HepG2 (cell line): ENCODE measurements around the gene DDX54. TPM values are rescaled to one million over a fixed set of nuclear protein-coding genes. Genes with fewer than 3 reads are reported as not detected.

Experiments
- DMAP1 ChIP-seq: IDR thresholded peaks from 2 replicates; pipeline ENCODE4 v1.6.1; 2016
- DPF2 ChIP-seq: sonication (generic); formaldehyde crosslinking; IDR thresholded peaks from 2 replicates; pipeline ENCODE4 v1.4.0; 2020; ENCODE audit warnings: mild to moderate bottlenecking, low read depth, missing genetic modification reagents, borderline replicate concordance
- ESRRA ChIP-seq: sonication (generic); formaldehyde crosslinking; IDR thresholded peaks from 2 replicates; pipeline ENCODE4 v1.5.1; 2020; ENCODE audit warnings: mild to moderate bottlenecking, low read depth, missing genetic modification reagents
- ETV6 ChIP-seq: sonication (generic); formaldehyde crosslinking; conservative IDR thresholded peaks from 2 replicates; pipeline ENCODE4 v1.4.0; 2020; ENCODE audit warnings: missing genetic modification reagents
- GATA4 ChIP-seq: sonication (generic); IDR thresholded peaks from 2 replicates; pipeline ENCODE4 v1.6.1; 2016; ENCODE audit warnings: antibody characterized with exemption, low read depth, borderline replicate concordance
- HOXA3 ChIP-seq: sonication (generic); formaldehyde crosslinking; IDR thresholded peaks from 2 replicates; pipeline ENCODE4 v1.5.0; 2020; ENCODE audit warnings: missing genetic modification reagents
- NFE2L2 ChIP-seq: fragments of 150-350 bp; IDR thresholded peaks from 2 replicates; pipeline ENCODE4 v1.6.1; 2014; ENCODE audit warnings: low read length
- SOX5 ChIP-seq: IDR thresholded peaks from 2 replicates; pipeline ENCODE4 v1.6.1; 2016; ENCODE audit warnings: borderline replicate concordance
- SRY ChIP-seq: sonication (generic); formaldehyde crosslinking; IDR thresholded peaks from 2 replicates; pipeline ENCODE4 v1.8.0; 2022; ENCODE audit warnings: mild to moderate bottlenecking, missing genetic modification reagents
- TARDBP ChIP-seq: sonication (generic); formaldehyde crosslinking; IDR thresholded peaks from 2 replicates; pipeline ENCODE4 v1.8.0; 2022; ENCODE audit warnings: mild to moderate bottlenecking, missing genetic modification reagents
- YY1 ChIP-seq: IDR thresholded peaks from 2 replicates; pipeline ENCODE4 v1.6.1; 2011; ENCODE audit warnings: low read length, low read depth, moderate library complexity, mild to moderate bottlenecking; ENCODE audit not compliant: insufficient read depth, insufficient replicate concordance
- ZNF136 ChIP-seq: sonication (generic); formaldehyde crosslinking; IDR thresholded peaks from 2 replicates; pipeline ENCODE4 v1.8.1; 2022; ENCODE audit warnings: low read depth, mild to moderate bottlenecking, moderate library complexity, missing genetic modification reagents
- ZNF225 ChIP-seq: sonication (generic); formaldehyde crosslinking; IDR thresholded peaks from 2 replicates; pipeline ENCODE4 v1.4.0; 2020; ENCODE audit warnings: mild to moderate bottlenecking, missing genetic modification reagents
- polyA plus RNA-seq, 8 experiments: library from polyadenylated mRNA; depleted of rRNA in 3 of 8; stranded (reverse) in 7 of 8; unstranded in 1 of 8; fragments of >200 nt; fragmentation: Illumina TruSeq in 4 of 8; extraction: Trizol in 4 of 8; gene quantifications; 2 replicates each; pipeline versions ENCODE4 v1.2.1 to v1.2.3, GENCODE V29; 2011 to 2016; ENCODE audit warnings: low read depth in 4 of 8, missing spikeins in 1 of 8, mixed read lengths in 1 of 8; ENCODE audit not compliant: insufficient read depth in 1 of 8
- total RNA-seq, 5 experiments: library from RNA; depleted of rRNA; stranded (reverse); fragments of >200 nt; fragmentation: Illumina TruSeq; extraction: Trizol; gene quantifications; 2 replicates each; pipeline ENCODE4 v1.2.3, GENCODE V29; 2016; ENCODE audit warnings: low read depth in 1 of 5
- TF ChIP-seq, protein P1 (sequence below): sonication (generic); formaldehyde crosslinking; IDR thresholded peaks from 2 replicates; pipeline ENCODE4 v1.8.1; 2023; ENCODE audit warnings: missing genetic modification reagents, inconsistent platforms, borderline replicate concordance
- TF ChIP-seq, protein P2 (sequence below): sonication (generic); formaldehyde crosslinking; IDR thresholded peaks from 2 replicates; pipeline ENCODE4 v1.8.0; 2022; ENCODE audit warnings: mild to moderate bottlenecking, missing genetic modification reagents, borderline replicate concordance
- TF ChIP-seq, protein P3 (sequence below): sonication (generic); formaldehyde crosslinking; IDR thresholded peaks from 2 replicates; pipeline ENCODE4 v1.5.0; 2020; ENCODE audit warnings: missing genetic modification reagents
- TF ChIP-seq, protein P4 (sequence below): sonication (generic); formaldehyde crosslinking; IDR thresholded peaks from 2 replicates; pipeline ENCODE4 v1.4.0; 2020; ENCODE audit warnings: missing genetic modification reagents
- TF ChIP-seq, protein P5 (sequence below): sonication (generic); formaldehyde crosslinking; IDR thresholded peaks from 2 replicates; pipeline ENCODE4 v1.4.0; 2020; ENCODE audit warnings: missing genetic modification reagents, mild to moderate bottlenecking, borderline replicate concordance
- TF ChIP-seq, protein P6 (sequence below): sonication (generic); formaldehyde crosslinking; IDR thresholded peaks from 2 replicates; pipeline ENCODE4 v1.8.1; 2023; ENCODE audit warnings: mild to moderate bottlenecking, inconsistent platforms, moderate library complexity, missing genetic modification reagents, borderline replicate concordance

Gene DDX54
- total and polyA plus RNA-seq, 2 of the 13 experiments (the other 11 are each of a cell fraction or from before 2014, with no cell fraction given): 59.7 to 61.1 TPM

DNA sequence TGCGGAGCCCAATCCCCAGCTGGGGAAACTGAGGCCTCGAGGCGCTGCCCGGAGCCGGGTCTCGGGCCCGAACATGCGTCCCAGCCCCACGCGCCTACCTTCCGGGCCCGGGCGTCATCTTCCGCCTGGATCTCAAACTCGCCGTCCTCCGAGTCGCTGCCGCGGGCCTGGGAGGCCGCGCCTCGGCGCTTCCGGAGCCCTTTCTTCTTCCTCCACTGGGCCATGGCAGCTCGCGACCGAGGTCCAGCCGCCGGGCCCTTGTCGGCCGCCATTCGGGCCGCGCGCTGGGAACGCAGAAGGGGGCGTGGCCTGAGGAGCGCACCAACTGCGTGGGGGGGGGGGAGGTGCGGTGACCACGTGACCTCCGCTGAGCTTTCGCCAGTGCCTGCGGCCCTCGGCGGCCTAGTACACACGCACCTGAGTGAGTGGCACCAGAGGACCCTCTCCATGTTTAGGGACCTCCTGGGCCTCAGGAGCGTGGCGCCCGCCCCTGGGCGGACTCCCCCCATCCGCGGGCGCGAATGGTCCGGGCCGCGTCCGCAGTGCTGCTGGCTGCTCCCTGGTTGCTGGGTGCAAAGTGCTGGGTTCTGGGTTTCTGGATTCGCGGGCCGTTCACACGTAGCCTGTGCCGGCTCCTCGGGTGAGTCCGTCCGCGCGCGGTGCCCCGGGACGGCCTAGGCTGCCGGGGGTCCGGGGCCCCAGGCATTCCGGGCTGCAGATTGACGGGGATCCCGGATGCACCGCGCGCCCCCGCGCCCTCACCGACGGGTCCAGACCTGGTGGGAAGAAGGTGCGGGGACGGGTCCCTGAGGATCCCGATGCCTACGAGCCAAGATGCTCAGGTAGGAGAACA, at the start of gene DDX54, which contains the start of gene RITA1 (continued):
- TF ChIP-seq, protein P1, sequence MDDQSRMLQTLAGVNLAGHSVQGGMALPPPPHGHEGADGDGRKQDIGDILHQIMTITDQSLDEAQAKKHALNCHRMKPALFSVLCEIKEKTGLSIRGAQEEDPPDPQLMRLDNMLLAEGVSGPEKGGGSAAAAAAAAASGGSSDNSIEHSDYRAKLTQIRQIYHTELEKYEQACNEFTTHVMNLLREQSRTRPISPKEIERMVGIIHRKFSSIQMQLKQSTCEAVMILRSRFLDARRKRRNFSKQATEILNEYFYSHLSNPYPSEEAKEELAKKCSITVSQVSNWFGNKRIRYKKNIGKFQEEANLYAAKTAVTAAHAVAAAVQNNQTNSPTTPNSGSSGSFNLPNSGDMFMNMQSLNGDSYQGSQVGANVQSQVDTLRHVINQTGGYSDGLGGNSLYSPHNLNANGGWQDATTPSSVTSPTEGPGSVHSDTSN (CRISPR knock-in tag): no peak
- TF ChIP-seq, protein P2, sequence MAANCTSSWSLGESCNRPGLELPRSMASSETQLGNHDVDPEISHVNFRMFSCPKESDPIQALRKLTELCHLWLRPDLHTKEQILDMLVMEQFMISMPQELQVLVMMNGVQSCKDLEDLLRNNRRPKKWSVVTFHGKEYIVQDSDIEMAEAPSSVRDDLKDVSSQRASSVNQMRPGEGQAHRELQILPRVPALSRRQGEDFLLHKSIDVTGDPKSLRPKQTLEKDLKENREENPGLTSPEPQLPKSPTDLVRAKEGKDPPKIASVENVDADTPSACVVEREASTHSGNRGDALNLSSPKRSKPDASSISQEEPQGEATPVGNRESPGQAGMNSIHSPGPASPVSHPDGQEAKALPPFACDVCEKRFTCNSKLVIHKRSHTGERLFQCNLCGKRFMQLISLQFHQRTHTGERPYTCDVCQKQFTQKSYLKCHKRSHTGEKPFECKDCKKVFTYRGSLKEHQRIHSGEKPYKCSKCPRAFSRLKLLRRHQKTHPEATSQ (CRISPR knock-in tag): no peak
- TF ChIP-seq DMAP1 (CRISPR knock-in tag) (peak; percentile 93), ZNF136 (peak; percentile 58; the same call in 1 of the 2 replicates), ETV6 (CRISPR knock-in tag) (no peak), NFE2L2 (no peak), ZNF225 (CRISPR knock-in tag) (peak; percentile 72; the same call in 1 of the 2 replicates), GATA4 (no peak; the same call in 1 of the 2 replicates), YY1 (peak; percentile 93), ESRRA (CRISPR knock-in tag) (peak; percentile 35), HOXA3 (CRISPR knock-in tag) (peak; percentile 72), DPF2 (CRISPR knock-in tag) (peak; percentile 11; the same call in 1 of the 2 replicates), SRY (peak; percentile 67), SOX5 (CRISPR knock-in tag) (no peak), TARDBP (no peak)
- TF ChIP-seq, protein P3, sequence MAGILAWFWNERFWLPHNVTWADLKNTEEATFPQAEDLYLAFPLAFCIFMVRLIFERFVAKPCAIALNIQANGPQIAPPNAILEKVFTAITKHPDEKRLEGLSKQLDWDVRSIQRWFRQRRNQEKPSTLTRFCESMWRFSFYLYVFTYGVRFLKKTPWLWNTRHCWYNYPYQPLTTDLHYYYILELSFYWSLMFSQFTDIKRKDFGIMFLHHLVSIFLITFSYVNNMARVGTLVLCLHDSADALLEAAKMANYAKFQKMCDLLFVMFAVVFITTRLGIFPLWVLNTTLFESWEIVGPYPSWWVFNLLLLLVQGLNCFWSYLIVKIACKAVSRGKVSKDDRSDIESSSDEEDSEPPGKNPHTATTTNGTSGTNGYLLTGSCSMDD (CRISPR knock-in tag): peak; percentile 88; the same call in 1 of the 2 replicates
- TF ChIP-seq, protein P4, sequence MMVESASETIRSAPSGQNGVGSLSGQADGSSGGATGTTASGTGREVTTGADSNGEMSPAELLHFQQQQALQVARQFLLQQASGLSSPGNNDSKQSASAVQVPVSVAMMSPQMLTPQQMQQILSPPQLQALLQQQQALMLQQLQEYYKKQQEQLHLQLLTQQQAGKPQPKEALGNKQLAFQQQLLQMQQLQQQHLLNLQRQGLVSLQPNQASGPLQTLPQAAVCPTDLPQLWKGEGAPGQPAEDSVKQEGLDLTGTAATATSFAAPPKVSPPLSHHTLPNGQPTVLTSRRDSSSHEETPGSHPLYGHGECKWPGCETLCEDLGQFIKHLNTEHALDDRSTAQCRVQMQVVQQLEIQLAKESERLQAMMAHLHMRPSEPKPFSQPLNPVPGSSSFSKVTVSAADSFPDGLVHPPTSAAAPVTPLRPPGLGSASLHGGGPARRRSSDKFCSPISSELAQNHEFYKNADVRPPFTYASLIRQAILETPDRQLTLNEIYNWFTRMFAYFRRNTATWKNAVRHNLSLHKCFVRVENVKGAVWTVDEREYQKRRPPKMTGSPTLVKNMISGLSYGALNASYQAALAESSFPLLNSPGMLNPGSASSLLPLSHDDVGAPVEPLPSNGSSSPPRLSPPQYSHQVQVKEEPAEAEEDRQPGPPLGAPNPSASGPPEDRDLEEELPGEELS (CRISPR knock-in tag): no peak; the same call in 1 of the 2 replicates
- TF ChIP-seq, protein P5, sequence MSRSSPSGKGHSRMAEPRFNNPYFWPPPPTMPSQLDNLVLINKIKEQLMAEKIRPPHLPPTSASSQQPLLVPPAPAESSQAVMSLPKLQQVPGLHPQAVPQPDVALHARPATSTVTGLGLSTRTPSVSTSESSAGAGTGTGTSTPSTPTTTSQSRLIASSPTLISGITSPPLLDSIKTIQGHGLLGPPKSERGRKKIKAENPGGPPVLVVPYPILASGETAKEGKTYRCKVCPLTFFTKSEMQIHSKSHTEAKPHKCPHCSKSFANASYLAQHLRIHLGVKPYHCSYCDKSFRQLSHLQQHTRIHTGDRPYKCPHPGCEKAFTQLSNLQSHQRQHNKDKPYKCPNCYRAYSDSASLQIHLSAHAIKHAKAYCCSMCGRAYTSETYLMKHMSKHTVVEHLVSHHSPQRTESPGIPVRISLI (CRISPR knock-in tag): peak; percentile 46; the same call in 1 of the 2 replicates
- TF ChIP-seq, protein P6, sequence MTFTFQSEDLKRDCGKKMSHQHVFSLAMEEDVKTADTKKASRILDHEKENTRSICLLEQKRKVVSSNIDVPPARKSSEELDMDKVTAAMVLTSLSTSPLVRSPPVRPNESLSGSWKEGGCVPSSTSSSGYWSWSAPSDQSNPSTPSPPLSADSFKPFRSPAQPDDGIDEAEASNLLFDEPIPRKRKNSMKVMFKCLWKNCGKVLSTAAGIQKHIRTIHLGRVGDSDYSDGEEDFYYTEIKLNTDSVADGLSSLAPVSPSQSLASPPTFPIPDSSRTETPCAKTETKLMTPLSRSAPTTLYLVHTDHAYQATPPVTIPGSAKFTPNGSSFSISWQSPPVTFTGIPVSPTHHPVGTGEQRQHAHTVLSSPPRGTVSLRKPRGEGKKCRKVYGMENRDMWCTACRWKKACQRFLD (CRISPR knock-in tag): 0 out of 2 replicates have a peak, but pooled peaks have one; percentile 86
